B cell (primary cell): ENCODE data around the gene APRT.

ENCODE experiments used
- CTCF ChIP-seq: fragments of 200-600 bp; IDR thresholded peaks from one replicate; pipeline ENCODE4 v1.8.0; 2022; ENCODE audit warnings: antibody characterized with exemption, mild to moderate bottlenecking
- EZH2 ChIP-seq: IDR thresholded peaks from 2 replicates; pipeline ENCODE4 v1.6.1; 2012; ENCODE audit warnings: borderline replicate concordance, low read depth, mild to moderate bottlenecking, moderate library complexity, low read length; ENCODE audit not compliant: insufficient read depth, poor library complexity, severe bottlenecking

GRCh38 chr16:88787579-88788314 is 24.0 kb downstream of the APRT start:
- TF ChIP-seq CTCF (no peak), EZH2 (no peak)
